HEK293T (cell line): ENCODE results near the gene ZBTB40.

ENCODE experiments used
- BHLHE40 ChIP-seq: fragments of 450-650 bp; IDR thresholded peaks from 2 replicates; pipeline ENCODE4 v1.6.1; 2016; ENCODE audit warnings: mild to moderate bottlenecking, moderate library complexity, borderline replicate concordance
- FOXM1 ChIP-seq: fragments of 450-650 bp; IDR thresholded peaks from 2 replicates; pipeline ENCODE4 v1.6.1; 2017; ENCODE audit warnings: mild to moderate bottlenecking, borderline replicate concordance
- L3MBTL2 ChIP-seq: fragments of 450-650 bp; conservative IDR thresholded peaks from 2 replicates; pipeline ENCODE4 v1.6.1; 2016; ENCODE audit warnings: mild to moderate bottlenecking
- LEF1 ChIP-seq: fragments of 450-650 bp; IDR thresholded peaks from 2 replicates; pipeline ENCODE4 v1.6.1; 2017; ENCODE audit warnings: mild to moderate bottlenecking, borderline replicate concordance
- NFRKB ChIP-seq: fragments of 450-650 bp; IDR thresholded peaks from 2 replicates; pipeline ENCODE4 v1.6.1; 2016; ENCODE audit warnings: mild to moderate bottlenecking, moderate library complexity
- SP1 ChIP-seq: fragments of 450-650 bp; IDR thresholded peaks from 2 replicates; pipeline ENCODE4 v1.6.1; 2017
- SUZ12 ChIP-seq: fragments of 450-650 bp; IDR thresholded peaks from 2 replicates; pipeline ENCODE4 v1.6.1; 2016; ENCODE audit warnings: mild to moderate bottlenecking
- TF ChIP-seq, protein P1 (sequence below): fragments of 450-650 bp; IDR thresholded peaks from 2 replicates; pipeline ENCODE4 v1.6.1; 2016

DNA sequence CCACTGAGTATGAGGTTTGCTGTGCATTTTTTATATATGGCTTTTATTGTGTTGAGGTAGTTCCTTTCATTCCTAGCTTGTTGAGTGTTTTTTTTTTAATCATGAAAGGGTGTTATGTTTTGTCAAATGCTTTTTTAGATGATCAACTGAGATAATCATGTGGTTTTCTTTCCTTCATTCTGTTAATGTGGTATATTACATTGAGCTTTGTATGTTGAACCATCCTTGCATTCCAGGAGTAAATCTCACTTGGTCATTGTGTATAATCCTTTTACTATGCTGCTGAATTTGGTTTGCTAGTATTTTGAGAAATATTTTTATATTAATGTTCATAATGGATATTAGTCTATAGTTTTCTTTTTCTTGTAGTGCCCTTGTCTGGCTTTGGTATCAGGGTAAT lies 11.1 kb upstream of the ZBTB40 start:
- TF ChIP-seq FOXM1 (no peak), BHLHE40 (no peak), SP1 (no peak), SUZ12 (no peak), NFRKB (no peak), LEF1 (no peak), L3MBTL2 (no peak)
- TF ChIP-seq, protein P1, sequence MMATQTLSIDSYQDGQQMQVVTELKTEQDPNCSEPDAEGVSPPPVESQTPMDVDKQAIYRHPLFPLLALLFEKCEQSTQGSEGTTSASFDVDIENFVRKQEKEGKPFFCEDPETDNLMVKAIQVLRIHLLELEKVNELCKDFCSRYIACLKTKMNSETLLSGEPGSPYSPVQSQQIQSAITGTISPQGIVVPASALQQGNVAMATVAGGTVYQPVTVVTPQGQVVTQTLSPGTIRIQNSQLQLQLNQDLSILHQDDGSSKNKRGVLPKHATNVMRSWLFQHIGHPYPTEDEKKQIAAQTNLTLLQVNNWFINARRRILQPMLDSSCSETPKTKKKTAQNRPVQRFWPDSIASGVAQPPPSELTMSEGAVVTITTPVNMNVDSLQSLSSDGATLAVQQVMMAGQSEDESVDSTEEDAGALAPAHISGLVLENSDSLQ: no peak
